T-helper 2 cell treated with Interferon-gamma antibody and Interleukin-4, amounts not matched to agents 100 ng/mL and 5 ng/mL, for 36 hours (primary cell): ENCODE results near the gene VWCE. TPM values are rescaled to one million over a fixed set of nuclear protein-coding genes. Genes with fewer than 3 reads are reported as not detected.

Experiments used
- intact Hi-C: fragments of 100-400 bp; cut with micrococcal nuclease; formaldehyde crosslinking; loops from one replicate; pipeline ENCODE4 v1.15.1; 2023
- total RNA-seq: library from RNA; stranded (reverse); gene quantifications from 2 replicates; pipeline ENCODE4 v1.2.3, GENCODE V29; 2022

VWCE gene
- total RNA-seq, 1 donor from 2014 or later = 2.9 TPM

DNA sequence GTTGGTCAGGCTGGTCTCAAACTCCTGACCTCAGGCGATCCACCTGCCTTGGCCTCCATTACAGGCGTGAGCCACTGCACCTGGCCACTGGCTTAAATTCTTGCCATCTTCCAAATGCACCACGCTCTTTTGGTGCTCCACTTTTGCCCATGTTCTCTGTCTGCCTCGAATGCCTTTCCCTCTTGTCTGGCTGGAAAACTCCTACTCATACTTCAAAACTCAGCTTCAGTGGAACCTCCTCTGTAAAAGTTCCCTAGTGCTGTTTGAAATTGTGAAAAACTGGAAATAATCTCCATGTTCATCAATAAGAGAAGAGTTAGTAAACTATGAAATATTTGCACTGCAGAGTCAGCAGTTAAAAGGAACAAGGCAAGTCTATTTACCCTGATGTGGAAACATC is 11.5 kb downstream of the VWCE start:
- intact Hi-C loops = no loop called here

DNA sequence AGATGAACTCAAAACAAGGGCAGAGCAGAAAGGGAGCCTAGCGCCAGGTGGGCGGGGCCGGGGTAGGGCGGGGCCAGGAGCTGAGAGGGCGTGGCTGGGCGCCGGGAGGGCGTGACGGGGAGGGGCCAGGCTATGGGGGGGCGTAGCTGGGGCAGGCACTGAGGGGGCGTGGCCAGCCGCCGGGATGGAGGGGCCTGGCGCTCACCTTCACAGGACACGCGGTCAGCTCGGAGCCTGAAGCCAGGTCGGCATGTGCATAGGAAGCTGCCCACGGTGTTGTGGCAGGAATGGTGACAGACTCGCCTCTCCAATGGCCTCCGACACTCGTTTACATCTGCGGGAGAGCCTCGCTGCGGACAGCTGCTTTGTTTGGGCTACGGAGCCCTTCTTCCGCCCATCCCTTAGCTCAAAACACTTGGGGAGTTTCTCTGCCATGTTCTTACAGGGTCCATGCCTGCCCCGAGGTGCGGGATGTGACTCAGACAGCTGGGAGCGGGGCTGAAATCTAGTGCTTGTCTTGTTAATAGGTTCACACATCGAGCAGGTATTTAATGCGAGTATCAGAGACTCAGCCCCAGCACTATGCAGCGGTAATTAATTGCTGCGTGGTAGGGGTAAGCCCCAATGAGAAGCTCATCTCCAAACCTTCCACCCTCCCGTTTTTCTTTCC is 13.4 kb downstream of the VWCE start:
- intact Hi-C loops = no loop called here

DNA sequence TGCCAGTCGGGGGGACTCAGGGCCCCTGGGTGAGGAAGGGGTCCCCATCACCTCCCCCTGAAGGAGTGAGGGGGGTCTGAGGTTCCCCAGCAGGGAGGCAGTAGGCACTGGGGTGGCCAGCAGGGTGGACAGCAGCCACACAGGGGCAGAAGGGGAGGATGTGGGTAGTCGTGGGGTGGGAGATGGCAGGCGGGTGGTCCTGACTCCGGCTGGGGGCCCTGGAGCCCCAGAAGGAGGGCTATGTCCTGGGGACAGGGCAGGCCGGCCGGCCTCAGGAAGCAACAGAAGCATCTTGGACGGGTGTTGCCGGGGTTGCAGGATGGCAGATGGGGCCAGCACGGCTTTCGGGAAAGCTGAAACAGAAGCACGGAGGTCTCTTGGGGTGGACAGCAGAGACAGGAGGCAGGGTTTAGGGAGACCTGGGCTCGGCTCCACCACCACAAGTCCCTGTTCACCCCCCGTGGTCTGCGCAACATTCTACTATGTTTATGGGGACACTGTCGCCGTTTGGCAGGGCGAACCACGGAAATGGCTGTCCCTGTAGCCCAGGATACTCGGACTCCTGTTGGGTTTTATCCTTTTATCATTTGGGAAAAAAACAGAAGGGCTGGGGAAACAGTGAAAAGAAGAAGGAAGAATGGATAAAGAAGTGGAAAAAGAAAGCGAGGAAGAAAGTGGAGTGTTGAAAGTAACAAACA is 14.1 kb downstream of the VWCE start:
- intact Hi-C loops = no loop called here

DNA sequence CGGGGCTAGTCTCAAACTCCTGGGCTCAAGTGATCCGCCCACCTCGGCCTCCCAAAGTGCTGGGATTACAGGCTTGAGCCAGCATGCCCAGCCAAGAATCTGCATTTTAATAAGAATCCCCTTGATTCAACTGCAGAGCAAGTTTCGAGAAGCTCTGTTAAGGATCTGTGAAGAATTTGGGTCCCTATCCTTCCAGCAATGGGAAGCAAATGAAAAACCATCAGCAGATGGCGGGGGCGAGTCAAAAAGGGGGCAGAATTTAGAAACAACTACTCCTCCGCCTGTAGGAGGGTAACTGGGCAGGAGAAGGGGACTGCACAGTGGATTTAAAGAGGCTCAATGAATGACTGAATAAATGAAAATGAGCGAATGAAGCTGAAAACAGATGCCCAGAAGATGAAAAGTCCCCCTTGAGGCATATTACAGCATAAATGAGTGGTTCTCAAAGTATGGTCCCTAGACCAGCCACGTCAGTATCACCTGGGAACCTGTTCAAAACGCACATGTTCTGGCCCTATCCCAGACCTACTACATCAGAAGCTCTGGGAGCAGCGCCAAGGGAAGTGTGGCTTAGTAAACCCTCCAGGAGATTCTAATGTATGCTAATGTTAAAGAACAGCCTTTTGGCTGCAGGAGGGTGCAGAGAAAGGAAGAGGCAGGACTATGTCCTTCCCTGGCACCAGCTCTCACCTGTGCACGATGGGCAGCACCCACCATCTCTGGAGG is 15.0 kb downstream of the VWCE start:
- intact Hi-C loops = no loop called here

DNA sequence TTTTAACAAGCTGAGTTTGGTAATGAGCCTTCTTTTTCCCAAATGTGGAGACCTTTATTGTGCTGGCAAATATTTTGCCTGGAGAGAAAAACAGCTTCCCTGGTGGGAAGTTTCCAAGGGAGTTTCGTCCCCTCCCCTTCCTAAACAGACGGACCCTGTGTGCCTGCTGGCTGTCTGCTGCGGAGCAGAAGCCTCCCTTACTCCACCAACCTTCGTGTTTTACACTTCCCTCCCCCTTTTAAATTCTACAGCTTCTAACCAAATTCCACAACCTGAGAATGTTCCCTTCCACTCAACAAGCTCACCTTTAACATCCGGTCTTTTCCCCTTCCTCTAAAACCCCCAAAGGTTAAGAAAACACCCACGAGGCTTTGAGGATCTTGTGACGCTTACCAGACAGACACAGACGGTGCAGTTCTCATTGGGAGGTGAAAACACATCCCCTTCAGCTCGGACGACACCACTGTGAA is 17.1 kb downstream of the VWCE start:
- intact Hi-C loops = no loop called here

DNA sequence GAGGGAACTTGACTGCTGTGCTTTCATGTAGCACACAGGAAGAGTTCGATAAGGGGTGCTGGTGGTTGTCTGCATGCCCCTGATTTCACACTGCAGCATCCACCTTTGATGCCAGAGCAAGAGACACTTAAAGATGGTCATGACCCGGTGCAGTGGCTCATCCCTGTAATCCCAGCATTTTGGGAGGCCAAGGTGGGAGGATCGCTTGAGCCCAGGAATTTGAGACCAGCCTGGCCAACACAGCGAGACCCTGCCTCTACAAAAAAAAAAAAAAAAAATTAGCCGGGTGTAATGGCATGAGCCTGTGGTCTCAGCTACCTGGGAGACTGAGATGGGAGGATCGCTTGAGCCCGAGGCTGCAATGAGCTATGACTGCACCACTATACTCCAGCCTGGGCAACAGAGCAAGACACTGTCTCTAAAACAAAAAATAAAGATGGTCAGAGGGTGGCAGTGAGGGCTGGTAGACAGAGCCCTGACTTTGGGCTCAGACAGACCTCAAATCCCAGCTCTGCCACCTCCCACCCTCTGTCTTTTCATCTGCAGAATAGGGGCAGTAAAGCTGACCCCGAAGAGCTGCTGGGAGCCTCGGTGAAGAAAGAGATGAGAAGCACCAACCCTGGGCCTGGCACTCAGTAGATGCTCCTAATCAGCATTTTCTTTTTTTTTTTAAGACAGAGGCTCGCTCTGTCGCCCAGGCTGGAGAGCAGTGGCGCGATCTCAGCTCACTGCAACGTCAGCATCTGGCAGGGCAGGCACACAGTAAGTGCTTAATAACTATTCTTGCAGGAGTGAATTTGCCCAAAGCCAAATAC is 17.7 kb downstream of the VWCE start:
- intact Hi-C loops = no loop called here

DNA sequence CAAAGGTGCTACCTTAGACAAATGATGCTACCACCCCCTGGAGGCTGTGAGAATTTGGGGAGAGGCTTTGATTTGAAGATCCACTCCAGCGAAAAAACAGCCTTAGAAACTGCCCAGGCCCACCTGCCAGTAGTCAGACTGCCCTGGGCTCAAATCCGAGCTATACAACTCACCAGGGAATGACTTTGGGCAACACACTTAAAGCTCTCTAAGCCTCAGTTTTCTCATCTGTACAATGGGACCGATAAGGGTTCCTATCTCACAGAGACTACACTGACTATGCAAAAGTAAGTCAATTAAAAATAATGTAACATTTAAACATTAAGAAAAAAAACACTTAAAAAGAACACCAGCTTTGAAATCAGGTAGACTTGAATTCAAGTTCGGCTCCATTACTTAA is 19.9 kb downstream of the VWCE start:
- intact Hi-C loops = no loop called here

DNA sequence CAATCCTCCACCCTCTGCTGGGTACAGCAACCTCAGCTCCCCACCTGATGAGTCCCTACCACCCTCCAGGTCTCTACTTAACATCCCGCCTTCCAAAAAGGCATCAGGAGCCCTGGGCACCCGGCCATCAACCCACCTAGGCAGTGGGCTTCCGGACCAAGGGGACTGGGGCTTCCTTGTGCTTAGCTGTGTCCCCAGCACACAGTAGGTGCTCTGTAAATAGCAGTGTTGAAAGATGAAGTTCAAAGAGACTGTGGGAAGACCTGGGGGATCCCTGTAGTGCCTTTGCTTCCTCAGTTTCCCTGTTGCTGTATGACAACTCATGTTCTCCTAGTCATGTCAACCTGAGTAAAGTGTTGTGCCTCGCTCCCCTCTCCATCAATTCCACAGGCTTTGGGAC is 21.0 kb downstream of the VWCE start:
- intact Hi-C loops = no loop called here

DNA sequence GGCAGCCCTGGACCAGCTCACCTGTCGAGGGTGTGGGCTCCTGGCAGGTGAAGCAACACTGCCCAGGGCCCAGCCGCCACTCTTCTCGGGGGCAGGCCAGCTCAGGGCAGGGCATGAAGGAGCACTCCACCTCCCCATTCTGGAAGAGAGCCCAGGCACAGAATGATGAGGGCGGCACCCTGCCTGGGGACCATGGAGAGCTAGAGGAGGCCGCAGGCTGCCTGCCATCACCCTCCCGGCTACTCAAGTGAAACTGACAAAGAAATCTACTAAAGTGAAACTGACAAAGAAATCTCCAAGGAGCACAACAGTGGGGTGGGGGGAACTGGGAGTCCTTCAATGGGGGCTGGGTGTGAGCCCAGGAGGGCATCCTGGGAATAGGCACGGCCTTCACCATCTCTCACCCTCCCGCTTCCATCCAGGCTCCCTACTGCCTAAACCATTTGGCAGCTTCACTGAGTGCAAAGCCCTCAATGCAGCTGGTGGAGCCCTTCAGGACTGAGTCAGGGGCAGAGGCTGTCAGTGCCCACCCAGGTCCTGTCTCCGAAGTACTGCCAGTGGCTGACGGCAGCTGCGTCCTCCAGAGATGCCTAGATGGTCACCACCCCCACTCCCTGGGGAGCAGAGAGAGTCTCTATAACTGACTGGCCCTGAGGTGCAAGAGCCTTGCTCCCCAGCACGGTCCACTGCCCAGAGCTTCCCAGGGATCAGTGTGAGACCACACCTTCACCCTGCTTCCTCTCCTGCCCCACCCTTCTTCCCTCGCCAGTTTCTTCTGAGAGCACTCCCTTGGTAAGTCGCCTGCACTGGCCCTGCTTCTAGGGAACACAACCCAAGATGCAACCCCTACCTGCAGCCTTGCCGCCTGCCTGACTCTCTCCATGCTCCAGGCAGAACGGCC is 21.7 kb downstream of the VWCE start:
- intact Hi-C loops = no loop called here

DNA sequence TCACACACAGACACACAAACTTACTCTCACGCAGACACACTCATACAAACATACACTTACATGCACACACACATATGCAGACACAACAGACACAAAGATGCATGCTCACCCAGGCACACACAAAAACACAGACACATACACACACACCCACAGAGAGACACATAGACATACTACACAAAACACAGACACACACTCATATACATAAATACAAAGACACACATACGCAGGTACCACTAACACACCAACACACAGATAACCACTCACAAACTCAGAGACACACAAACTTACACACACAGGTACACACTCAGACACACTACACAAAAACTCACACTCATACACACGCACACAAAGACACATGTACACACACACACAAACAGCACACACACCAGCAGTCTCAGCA is 22.4 kb downstream of the VWCE start:
- intact Hi-C loops = no loop called here

DNA sequence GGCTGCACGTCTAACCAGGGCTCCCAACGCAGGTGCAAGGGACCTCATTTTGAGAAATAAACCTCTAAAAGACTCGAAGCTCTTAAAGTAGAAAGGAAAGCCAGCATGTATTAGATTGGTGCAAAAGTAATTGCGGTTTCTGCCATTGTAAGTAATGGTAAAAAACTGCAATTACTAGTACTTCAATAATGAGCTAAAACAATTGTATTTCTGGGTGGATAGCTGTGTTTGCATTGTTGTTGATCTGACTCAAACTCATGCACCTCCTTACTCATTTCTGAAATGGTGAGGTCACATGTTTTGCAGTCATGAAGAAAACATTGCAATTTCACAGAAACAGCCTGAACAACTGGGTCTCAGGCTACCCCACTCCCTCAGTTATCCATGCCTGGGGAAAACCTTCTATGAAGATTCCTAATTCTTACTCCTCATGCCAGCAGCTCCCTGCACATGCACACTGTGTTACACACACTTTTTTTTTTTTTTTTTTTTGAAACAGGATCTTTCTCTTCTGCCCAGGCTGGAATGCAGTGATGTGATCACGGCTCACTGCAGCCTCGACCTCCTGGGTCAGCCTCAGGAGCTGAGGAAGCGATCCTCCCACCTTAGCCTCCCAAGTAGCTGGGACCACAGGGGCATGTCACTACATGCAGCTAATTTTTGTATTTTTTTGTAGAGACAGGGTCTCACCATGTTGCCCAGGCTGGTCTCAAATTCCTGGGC is 24.6 kb downstream of the VWCE start:
- intact Hi-C loops = no loop called here

DNA sequence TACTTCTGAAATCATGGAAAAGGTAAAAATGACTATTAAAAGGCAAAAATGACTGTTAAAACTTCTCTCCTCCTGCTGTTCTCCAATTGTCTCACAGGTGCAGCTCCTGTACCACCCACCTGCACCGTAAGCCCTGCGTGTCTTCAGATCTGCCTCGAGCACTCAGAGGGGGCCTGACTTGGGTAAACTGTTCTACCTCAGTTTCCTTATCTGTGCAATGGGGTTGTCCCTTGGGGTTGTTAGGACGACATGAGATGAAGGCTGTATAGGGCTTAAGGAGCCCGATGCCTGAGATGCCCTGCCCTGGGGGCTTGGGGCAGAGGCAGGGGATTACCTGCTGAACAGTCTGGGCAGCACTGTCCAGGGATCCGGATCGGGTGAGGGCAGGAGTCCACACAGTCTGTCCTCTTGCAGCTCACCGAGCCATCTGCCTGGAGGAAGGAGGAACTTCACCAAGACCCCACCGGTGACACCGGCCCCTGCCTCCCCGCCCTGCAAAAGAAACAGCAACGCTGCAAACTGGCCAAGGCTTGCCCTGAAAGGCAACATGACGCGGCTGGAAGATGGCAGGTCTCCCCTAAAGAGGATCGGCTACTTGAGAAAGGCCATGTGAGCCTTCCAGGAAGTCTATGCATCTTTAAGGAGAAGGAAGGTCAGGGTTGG is 26.4 kb downstream of the VWCE start:
- intact Hi-C loops = no loop called here

DNA sequence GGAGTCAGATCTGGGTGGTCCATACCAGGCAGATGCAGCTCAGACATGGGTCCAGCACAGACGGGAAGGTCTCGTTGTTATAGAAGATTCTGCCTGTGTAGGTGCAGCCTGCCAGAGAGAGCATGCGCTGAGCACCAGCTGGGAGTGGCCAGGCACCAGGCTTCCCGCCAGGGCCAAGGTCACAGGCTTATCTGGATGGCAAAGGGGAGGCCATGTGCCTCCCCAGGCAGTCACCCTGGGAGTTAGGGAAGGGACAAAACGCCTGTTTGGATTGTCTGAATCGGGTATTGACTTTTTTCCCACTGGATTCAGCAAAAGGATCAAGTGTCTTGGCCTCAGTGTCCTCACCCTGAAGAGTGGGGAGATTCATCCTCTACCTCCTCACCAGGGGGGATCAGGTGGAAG is 27.7 kb downstream of the VWCE start:
- intact Hi-C loops = no loop called here

DNA sequence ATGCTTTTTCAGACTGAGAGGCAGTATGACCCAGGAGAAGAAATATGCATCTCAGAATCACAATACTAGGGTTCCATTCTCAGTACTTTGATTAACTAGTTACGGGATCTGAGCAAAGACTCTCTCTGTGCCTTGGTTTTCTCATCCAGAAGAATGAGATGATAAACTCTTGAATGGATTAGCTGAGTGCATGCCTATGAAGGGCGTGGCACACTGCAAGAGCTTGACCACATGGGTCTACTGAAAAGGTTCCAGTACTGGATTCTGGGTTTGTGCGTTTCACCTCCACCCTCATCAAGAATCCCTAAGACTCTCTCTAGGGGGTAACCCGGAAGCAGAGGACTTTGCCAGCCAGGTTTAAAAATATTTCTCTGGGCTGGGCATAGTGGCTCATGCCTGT is 28.5 kb downstream of the VWCE start:
- intact Hi-C loops = no loop called here

DNA sequence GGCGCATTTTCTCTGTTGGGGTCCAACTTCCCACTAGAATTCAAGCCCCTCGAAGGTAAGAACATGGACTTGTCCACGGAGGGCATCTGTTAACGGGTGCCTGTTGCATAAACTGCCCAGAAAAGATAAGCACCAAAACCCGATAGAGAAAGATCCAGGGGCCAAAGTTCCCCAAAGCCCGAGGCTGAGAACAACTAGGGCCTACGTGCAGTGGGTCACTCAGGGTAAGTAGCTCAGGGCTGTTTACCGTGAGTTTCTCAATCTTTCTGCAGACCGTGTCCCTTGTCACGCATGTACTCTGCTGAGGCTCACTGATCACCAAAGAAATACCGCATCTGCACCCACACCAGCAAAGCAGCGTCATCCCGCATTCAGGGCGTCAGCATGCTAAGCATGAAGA is 29.8 kb downstream of the VWCE start:
- intact Hi-C loops = no loop called here

DNA sequence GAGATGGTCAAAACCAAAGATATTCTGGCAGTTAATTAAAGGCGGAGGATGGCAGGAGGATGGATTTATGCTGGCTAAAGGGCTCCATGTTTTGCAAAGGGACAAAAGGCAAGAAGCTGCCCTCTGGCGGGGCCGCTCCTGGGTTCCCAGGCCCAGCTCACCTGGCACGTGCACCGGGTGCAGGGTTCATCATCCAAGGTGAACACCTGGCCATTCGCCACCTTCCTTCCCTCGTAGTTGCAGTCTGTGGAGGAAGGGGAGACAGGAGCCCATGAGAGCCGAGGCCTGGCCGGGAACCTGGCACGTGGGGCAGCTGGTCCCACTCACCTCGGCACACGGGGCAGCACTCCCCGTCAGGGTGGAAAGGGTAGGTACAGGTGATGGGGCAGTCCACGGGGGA is 30.3 kb downstream of the VWCE start:
- intact Hi-C loops = no loop called here

DNA sequence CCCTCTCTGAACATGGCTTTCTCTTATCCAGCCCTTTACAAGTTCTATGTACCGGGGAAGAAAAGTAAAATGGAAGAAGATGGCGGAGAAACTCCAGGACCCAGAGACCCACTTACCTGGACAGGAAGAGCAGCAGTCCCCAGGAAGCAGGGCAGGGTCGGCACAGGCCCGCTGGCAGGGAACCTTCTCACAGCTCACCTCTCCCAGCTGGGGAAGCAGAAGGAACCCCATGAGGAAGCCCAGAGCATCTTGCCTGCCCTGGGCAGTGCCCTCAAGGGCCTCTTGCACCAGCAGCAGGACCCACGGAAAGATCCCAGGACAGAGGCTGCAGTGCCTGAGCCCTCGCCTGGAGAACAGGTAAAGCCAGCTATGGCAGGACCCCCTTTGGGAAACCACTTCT is 30.7 kb downstream of the VWCE start:
- intact Hi-C loops = no loop called here

DNA sequence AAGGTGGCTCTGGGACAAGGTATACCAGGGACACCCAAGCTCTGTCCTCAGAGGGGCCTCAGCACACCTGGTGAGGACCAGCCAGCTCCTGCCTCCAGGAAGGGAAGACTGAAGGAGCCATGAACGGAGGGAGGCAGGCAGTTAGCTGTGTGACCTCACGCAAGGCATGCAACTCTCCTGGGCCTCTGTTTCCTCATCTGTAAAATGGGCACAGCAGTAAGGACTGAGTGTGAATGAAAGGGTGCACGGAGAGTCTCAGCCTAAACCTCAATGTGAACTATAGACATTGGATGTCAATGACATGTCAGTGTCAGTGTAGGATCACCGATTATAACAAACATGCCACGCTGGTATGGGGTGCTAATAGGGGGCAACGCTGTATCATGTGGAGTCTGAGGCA is 35.8 kb downstream of the VWCE start:
- intact Hi-C loops = no loop called here

DNA sequence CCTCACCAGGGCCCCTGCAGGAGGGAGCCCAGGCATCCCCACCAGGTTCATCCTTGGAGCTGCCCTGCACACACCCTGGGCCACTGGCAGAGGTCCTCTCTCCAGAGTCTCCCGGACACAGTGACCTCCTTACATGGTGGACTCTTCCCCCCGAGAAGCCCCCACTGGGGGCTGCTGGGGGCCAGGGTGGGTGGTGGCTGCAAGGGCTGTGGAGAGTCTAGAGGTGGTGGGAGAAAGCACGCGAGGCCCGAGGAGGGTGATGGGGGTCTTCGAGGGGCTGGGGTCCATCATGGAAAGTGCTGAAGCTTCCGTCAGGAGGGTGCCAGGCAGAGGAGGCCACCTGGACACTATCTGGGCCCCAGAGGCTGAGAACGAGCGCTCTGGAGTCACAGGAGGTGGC is 36.6 kb downstream of the VWCE start:
- intact Hi-C loops = no loop called here
